Measurements from ENCODE around the gene CGREF1. TPM values are rescaled to one million over a fixed set of nuclear protein-coding genes. Genes with fewer than 3 reads are reported as not detected.

Gene CGREF1
- total RNA-seq, 2 experiments from 2014 or later: 0.75 to 1.2 TPM

DNA sequence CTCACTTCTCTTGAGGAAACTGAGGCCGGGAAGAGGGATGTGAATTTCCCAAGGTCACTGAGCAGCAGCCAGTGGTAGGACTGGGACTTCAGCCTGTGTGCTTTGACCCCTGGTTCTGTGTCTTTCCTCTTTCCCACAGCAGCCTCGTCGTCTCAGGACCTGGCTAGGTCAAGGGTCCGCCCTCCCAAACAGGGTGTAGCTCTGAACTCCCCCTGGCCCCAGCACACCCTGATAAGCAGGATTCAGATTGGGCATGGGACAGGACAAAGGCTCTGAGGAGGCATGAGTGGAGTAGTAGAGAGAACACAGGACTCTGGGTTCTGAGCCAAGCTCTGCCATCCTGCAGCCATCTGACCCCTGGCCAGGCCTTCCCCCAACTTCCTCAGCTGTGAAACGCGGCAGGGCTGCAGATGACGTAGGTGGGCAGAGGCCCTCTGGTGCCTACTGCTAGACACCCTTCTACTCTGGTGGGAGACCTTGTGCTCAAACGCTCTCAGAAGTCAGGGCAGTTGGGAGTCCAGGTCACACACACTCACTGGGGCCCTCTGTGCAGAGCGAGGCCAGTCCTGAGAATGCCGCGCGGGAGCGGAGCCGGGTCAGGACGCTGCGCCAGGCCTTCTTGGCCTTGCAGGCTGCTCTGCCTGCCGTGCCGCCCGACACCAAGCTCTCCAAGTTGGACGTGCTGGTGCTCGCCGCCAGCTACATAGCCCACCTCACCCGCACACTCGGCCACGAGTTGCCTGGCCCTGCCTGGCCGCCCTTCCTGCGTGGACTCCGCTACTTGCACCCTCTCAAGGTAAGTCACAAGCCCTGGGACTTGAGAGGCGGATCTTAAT lies 30.9 kb upstream of the CGREF1 start:
- POLR2A ChIA-PET: interaction anchor here (1.4 kb wide), 1 partner anchor 35 kb away, joined by 4 read pairs; no protein-coding TSS in a partner anchor
- CTCF ChIA-PET: interaction anchor here (1.2 kb wide), 1 partner anchor 16 kb away, joined by 3 read pairs; no protein-coding TSS in a partner anchor
- no peak for DNase-seq
- Mint-ChIP-seq H3K4me1 (no peaks in the 10 kb centered on the region), H3K27ac (no peak overlapping the region), H3K4me3 (no peak overlapping the region), H3K36me3 (ENCODE audit: low read depth) (no peaks in the 10 kb centered on the region), H3K27me3 (peaks cover 1% of the 10 kb centered on the region), H3K9me3 (no peaks in the 10 kb centered on the region)

- Mint-ChIP-seq H3K36me3 (ENCODE audit: low read depth) (no peaks in the 10 kb centered on the region), H3K4me1 (no peaks in the 10 kb centered on the region), H3K9me3 (no peaks in the 10 kb centered on the region), H3K27me3 (peaks cover 4% of the 10 kb centered on the region), H3K4me3 (no peak within 1 kb of the TSS), H3K27ac (no peak within 1 kb of the TSS)
- CTCF ChIA-PET: no interaction called here
- DNase-seq: no peak
- POLR2A ChIA-PET: no interaction called here
Observed at GRCh38 chr2:27148801-27149439, 30.0 kb upstream of the CGREF1 start, which contains the start of gene TCF23. TSS of gene TCF23 (plus strand) at chr2:27149004. CDS start at chr2:27149134, 130 bp downstream.

GRCh38 chr2:27147935-27148334 lies 29.0 kb upstream of the CGREF1 start:
- H3K27ac Mint-ChIP-seq: no peak overlapping the region
- no peak for DNase-seq
- H3K4me3 Mint-ChIP-seq: no peak overlapping the region
- ChIA-PET CTCF (no interaction called here), POLR2A (no interaction called here)
- H3K4me1 Mint-ChIP-seq: no peaks in the 10 kb centered on the region
- no peaks in the 10 kb centered on the region for H3K36me3 Mint-ChIP-seq (ENCODE audit: low read depth)
- peaks cover 2% of the 10 kb centered on the region for H3K9me3 Mint-ChIP-seq
- peaks cover 12% of the 10 kb centered on the region for H3K27me3 Mint-ChIP-seq

GRCh38 chr2:27145682-27146081 lies 26.8 kb upstream of the CGREF1 start:
- ChIA-PET CTCF (interaction anchor here (1.2 kb wide), 1 partner anchor 134 kb away, joined by 3 read pairs; no protein-coding TSS in a partner anchor), POLR2A (no interaction called here)
- no peaks in the 10 kb centered on the region for H3K36me3 Mint-ChIP-seq (ENCODE audit: low read depth)
- DNase-seq: no peak
- peaks cover 2% of the 10 kb centered on the region for H3K9me3 Mint-ChIP-seq
- no peaks in the 10 kb centered on the region for H3K4me1 Mint-ChIP-seq
- H3K27ac Mint-ChIP-seq: no peak overlapping the region
- H3K4me3 Mint-ChIP-seq: no peak overlapping the region
- H3K27me3 Mint-ChIP-seq: peaks cover 18% of the 10 kb centered on the region

GRCh38 chr2:27143285-27143684 lies 24.4 kb upstream of the CGREF1 start:
- peaks cover 2% of the 10 kb centered on the region for H3K9me3 Mint-ChIP-seq
- no peaks in the 10 kb centered on the region for H3K4me1 Mint-ChIP-seq
- H3K4me3 Mint-ChIP-seq: no peak overlapping the region
- H3K27ac Mint-ChIP-seq: no peak overlapping the region
- H3K27me3 Mint-ChIP-seq: peaks cover 20% of the 10 kb centered on the region
- CTCF ChIA-PET: no interaction called here
- POLR2A ChIA-PET: no interaction called here
- DNase-seq: no peak
- no peaks in the 10 kb centered on the region for H3K36me3 Mint-ChIP-seq (ENCODE audit: low read depth)

DNA sequence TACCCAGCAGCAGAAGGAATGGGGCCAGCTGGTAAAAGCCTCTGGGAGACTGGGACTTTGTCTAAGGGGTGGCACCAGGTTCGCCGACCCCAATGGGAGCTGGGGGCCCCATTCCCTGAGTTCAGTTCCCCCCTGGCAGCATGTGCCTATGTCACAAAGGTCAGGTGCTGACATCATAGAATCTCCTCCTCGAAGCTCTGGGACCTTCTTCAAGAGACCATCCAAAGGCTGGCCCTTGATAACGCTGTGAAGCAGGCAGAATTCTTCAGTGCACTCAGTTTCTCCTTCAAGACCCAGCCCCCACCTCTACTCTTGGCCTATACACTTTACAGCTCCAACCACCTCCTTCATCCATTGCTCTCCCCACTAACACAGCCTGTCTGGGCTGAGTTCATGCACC lies 20.4 kb upstream of the CGREF1 start, which contains the start of gene PRR30:
Gene PRR30, minus strand, starts transcription at position 101 of the 400 bp plus-strand sequence. CDS start 1,081 bp downstream, outside the sequence.
- peaks cover 11% of the 10 kb centered on the region for H3K4me1 Mint-ChIP-seq
- H3K27ac Mint-ChIP-seq: no peak within 1 kb of the TSS
- DNase-seq: no peak
- peaks cover 2% of the 10 kb centered on the region for H3K36me3 Mint-ChIP-seq (ENCODE audit: low read depth)
- POLR2A ChIA-PET: interaction anchor here (0.9 kb wide), 1 partner anchor 15 kb away, joined by 3 read pairs; no protein-coding TSS in a partner anchor
- peaks cover 2% of the 10 kb centered on the region for H3K9me3 Mint-ChIP-seq
- CTCF ChIA-PET: no interaction called here
- no peak within 1 kb of the TSS for H3K4me3 Mint-ChIP-seq
- H3K27me3 Mint-ChIP-seq: peaks cover 19% of the 10 kb centered on the region

DNA sequence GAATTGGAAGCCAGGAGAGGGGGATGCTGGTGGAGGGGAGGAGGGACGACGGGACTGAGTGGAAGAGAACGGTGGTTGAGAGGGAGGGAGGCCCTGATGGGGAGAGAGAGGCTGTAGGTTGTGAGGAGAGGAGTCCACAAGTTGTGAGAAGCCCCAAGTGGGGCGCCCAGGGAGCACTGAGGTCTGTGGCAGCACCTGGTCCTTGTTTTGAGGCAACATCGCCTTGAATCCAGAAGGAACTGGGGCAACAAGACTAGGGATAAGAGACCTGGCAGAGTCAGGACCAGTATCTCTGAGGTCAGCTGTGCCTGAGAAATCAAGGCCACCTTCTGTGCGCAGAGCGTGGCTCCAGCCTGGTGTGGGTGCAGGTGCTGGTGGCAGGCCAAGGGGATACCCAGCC lies 19.2 kb upstream of the CGREF1 start:
- CTCF ChIA-PET: interaction anchor here (1.5 kb wide), 1 partner anchor 32 kb away, joined by 3 read pairs; no protein-coding TSS in a partner anchor
- peaks cover 1% of the 10 kb centered on the region for H3K9me3 Mint-ChIP-seq
- POLR2A ChIA-PET: no interaction called here

GRCh38 chr2:27137322-27137935 lies 18.5 kb upstream of the CGREF1 start:
- Mint-ChIP-seq H3K27me3 (peaks cover 4% of the 10 kb centered on the region), H3K4me3 (no peak overlapping the region), H3K9me3 (no peaks in the 10 kb centered on the region), H3K36me3 (ENCODE audit: low read depth) (peaks cover 16% of the 10 kb centered on the region), H3K27ac (no peak overlapping the region), H3K4me1 (peaks cover 25% of the 10 kb centered on the region)
- CTCF ChIA-PET: interaction anchor here (1.5 kb wide), 1 partner anchor 32 kb away, joined by 3 read pairs; no protein-coding TSS in a partner anchor
- POLR2A ChIA-PET: interaction anchor here (0.8 kb wide), 1 partner anchor 9 kb away, joined by 3 read pairs; no protein-coding TSS in a partner anchor
- no peak for DNase-seq

More for the DNA sequence above, 19.2 kb upstream of the CGREF1 start:
- no peak for DNase-seq
- peaks cover 18% of the 10 kb centered on the region for H3K4me1 Mint-ChIP-seq
- peaks cover 9% of the 10 kb centered on the region for H3K36me3 Mint-ChIP-seq (ENCODE audit: low read depth)
- no peak overlapping the region for H3K27ac Mint-ChIP-seq
- peaks cover 10% of the 10 kb centered on the region for H3K27me3 Mint-ChIP-seq
- no peak overlapping the region for H3K4me3 Mint-ChIP-seq

DNA sequence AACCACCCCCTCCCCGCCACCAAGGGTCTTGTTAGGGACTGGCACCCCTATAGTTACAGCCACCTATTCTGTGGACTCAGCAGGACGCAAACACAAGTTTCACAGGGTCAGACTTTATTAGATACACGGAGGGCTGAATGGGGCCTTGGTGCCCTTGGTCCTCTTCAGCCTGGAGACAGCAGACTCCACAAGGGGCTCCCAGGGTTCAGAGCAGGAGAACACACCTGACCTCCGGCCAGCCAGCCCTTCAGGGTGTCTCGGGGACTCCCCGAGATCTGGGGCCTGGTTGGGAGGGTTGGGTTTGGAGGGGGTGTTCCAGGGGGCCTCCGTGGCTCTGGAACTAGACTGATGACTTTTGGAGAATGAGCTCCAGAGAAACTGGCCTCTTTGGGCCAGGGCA lies 17.8 kb upstream of the CGREF1 start:
- Mint-ChIP-seq H3K9me3 (no peaks in the 10 kb centered on the region), H3K4me3 (no peak overlapping the region), H3K4me1 (peaks cover 30% of the 10 kb centered on the region), H3K27ac (no peak overlapping the region), H3K27me3 (peaks cover 2% of the 10 kb centered on the region), H3K36me3 (ENCODE audit: low read depth) (peaks cover 21% of the 10 kb centered on the region)
- CTCF ChIA-PET: interaction anchor here (1.0 kb wide), 1 partner anchor 13 kb away, joined by 4 read pairs; the partner anchor contains the start of gene ABHD1
- DNase-seq: no peak
- POLR2A ChIA-PET: no interaction called here

DNA sequence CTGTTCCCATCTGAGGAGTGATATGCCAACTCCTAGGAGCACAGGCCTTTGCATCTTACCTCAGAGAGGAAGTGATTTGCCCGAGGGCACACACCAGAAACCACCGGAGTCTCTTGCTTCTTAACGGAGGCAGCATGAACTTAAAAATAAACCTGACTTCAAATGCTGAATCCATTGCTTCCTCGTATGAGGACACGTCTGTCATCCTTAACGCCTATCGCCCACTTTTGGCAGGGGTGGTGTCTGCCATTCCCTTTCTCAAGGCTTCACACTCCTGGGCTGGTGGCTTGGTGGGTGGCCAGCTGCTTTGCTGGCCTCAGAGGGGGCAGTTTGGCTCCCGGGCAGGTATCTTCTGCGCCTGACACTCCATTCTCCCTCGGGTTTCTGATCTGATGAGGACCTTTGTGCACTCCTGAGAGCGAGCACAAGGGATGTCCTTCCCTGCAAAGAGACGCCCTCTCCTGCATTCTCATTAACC lies 16.6 kb upstream of the CGREF1 start:
- H3K36me3 Mint-ChIP-seq (ENCODE audit: low read depth): peaks cover 32% of the 10 kb centered on the region
- POLR2A ChIA-PET: interaction anchor here (2.0 to 5.4 kb wide), 6 partner anchors 12 to 293 kb away, joined by 8 to 57 read pairs (median 12); partner anchors contain the start of genes ABHD1, AGBL5, NRBP1 and OST4
- peak overlapping the region; percentile 96 for H3K4me3 Mint-ChIP-seq
- H3K4me1 Mint-ChIP-seq: peaks cover 34% of the 10 kb centered on the region
- H3K9me3 Mint-ChIP-seq: no peaks in the 10 kb centered on the region
- peaks cover 2% of the 10 kb centered on the region for H3K27me3 Mint-ChIP-seq
- DNase-seq: no peak
- no peak overlapping the region for H3K27ac Mint-ChIP-seq
- CTCF ChIA-PET: interaction anchor here (0.7 to 2.9 kb wide), 2 partner anchors 12 to 144 kb away, joined by 3 to 26 read pairs; partner anchors contain the start of gene ABHD1

DNA sequence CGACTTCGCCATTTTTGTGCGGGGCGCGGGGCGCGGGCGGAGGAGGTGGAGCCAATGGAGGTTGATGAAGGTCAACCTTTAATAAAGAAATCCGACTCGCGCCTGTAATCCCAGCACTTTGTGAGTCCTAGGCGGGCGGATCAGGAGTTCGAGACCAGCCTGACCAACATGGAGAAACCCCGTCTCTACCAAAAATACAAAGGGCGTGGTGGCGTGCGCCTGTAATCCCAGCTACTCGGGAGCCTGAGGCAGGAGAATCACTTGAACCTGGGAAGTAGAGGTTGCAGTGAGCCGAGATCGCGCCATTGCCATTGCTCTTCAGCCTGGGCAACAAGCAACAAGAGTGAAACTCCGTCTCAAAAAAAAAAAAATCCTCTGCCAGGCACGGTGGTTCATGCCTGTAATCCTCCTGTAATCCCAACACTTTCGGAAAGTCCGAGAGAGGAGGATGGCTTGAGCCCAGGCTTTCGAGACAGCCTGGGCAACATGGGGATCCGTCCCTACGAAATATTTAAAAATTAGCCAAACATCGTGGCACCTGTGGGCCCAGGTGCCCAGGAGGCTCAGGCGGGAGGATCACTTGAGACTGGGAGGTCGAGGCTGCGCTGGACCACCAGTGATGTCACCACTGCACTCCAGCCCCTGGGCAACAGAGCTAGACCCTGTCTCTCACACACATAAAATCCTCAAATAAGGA lies 16.0 kb upstream of the CGREF1 start:
- H3K4me1 Mint-ChIP-seq: peaks cover 34% of the 10 kb centered on the region
- peaks cover 38% of the 10 kb centered on the region for H3K36me3 Mint-ChIP-seq (ENCODE audit: low read depth)
- ChIA-PET POLR2A (interaction anchor here (1.0 to 5.4 kb wide), 11 partner anchors 9 to 294 kb away, joined by 3 to 57 read pairs (median 8); partner anchors contain the start of genes ABHD1, AGBL5, ATRAID and MPV17), CTCF (interaction anchor here (1.5 to 2.9 kb wide), 6 partner anchors 11 to 168 kb away, joined by 3 to 26 read pairs (median 8); partner anchors contain the start of genes ABHD1 and TRIM54)
- peaks cover 2% of the 10 kb centered on the region for H3K27me3 Mint-ChIP-seq
- no peak for DNase-seq
- H3K27ac Mint-ChIP-seq: peak overlapping the region; percentile 96
- H3K9me3 Mint-ChIP-seq: no peaks in the 10 kb centered on the region
- H3K4me3 Mint-ChIP-seq: peak overlapping the region; percentile 96

Measured in activated CD4-positive, alpha-beta memory T cell treated with anti-CD3 and anti-CD28 coated beads, Interleukin-2, amount 10 ng/mL, durations not matched to agents 7 days and 5 days (primary cell).